GM23338 (cell line): ENCODE data around the gene PLXNA2. TPM values are rescaled to one million over a fixed set of nuclear protein-coding genes. Genes with fewer than 3 reads are reported as not detected.
A peak's percentile ranks its signal among the peaks of the same experiment; 100 is the strongest.

Source experiments
- ATAC-seq: fragments of 200-7000 bp; cut with Tn5 transposase; 3 replicates; pipeline ENCODE4 v1.9.1; 2020
- DNase-seq: peaks from one replicate; pipeline ENCODE4 v3.0.0-alpha.2; 2015; ENCODE audit warnings: low spot score
- H2AFZ ChIP-seq: fragments of 200-600 bp; sonication (generic); 2 replicates; pipeline ENCODE4 v1.8.0; 2016; ENCODE audit warnings: antibody characterized with exemption, mild to moderate bottlenecking, moderate library complexity
- H3F3A ChIP-seq: fragments of 200-600 bp; sonication (generic); replicated peaks from 2 replicates; pipeline ENCODE4 v1.8.0; 2017; ENCODE audit warnings: antibody characterized with exemption, mixed run types, low read depth
- H3K27ac ChIP-seq: fragments of 200-600 bp; sonication (generic); 2 replicates; pipeline ENCODE4 v1.6.1; 2016; ENCODE audit warnings: low read depth
- H3K27me3 ChIP-seq: fragments of 200-600 bp; sonication (generic); 2 replicates; pipeline ENCODE4 v1.8.0; 2016; ENCODE audit warnings: mild to moderate bottlenecking, mixed run types, moderate library complexity; ENCODE audit not compliant: insufficient read depth
- H3K36me3 ChIP-seq: fragments of 200-600 bp; sonication (generic); 2 replicates; pipeline ENCODE4 v1.8.0; 2016; ENCODE audit warnings: mild to moderate bottlenecking; ENCODE audit not compliant: insufficient read depth
- H3K4me1 ChIP-seq: fragments of 200-600 bp; sonication (generic); 2 replicates; pipeline ENCODE4 v1.8.0; 2016; ENCODE audit warnings: mild to moderate bottlenecking, moderate library complexity; ENCODE audit not compliant: insufficient read depth
- H3K4me2 ChIP-seq: fragments of 200-600 bp; sonication (generic); 2 replicates; pipeline ENCODE4 v1.7.1; 2017; ENCODE audit warnings: mixed run types
- H3K4me3 ChIP-seq: fragments of 200-600 bp; sonication (generic); 2 replicates; pipeline ENCODE4 v1.6.1; 2016; ENCODE audit warnings: mixed run types
- H3K79me2 ChIP-seq: fragments of 200-600 bp; sonication (generic); replicated peaks from 2 replicates; pipeline ENCODE4 v1.8.0; 2017; ENCODE audit warnings: mild to moderate bottlenecking; ENCODE audit not compliant: insufficient read depth
- H3K9me2 ChIP-seq: fragments of 200-600 bp; sonication (generic); 2 replicates; pipeline ENCODE4 v1.8.0; 2017; ENCODE audit not compliant: insufficient read depth
- H4K20me1 ChIP-seq: fragments of 200-600 bp; sonication (generic); replicated peaks from 2 replicates; pipeline ENCODE4 v1.8.0; 2017; ENCODE audit warnings: mild to moderate bottlenecking; ENCODE audit not compliant: insufficient read depth
- H3K27ac Mint-ChIP-seq: 2 replicates; pipeline ENCODE4 v1.8.0; 2020; ENCODE audit warnings: inconsistent platforms, mild to moderate bottlenecking, moderate library complexity, mixed read lengths
- H3K27me3 Mint-ChIP-seq: 3 replicates; pipeline ENCODE4 v1.8.0; 2022; ENCODE audit warnings: low read depth, mild to moderate bottlenecking, moderate library complexity, mixed read lengths, inconsistent platforms; ENCODE audit not compliant: insufficient read depth, poor library complexity
- H3K36me3 Mint-ChIP-seq: 3 replicates; pipeline ENCODE4 v1.8.0; 2021; ENCODE audit warnings: low read depth, mild to moderate bottlenecking, inconsistent platforms, moderate library complexity, mixed read lengths
- H3K4me1 Mint-ChIP-seq: 3 replicates; pipeline ENCODE4 v1.8.0; 2020; ENCODE audit warnings: mild to moderate bottlenecking, inconsistent platforms, mixed read lengths
- H3K4me3 Mint-ChIP-seq: 3 replicates; pipeline ENCODE4 v1.8.0; 2021; ENCODE audit warnings: moderate library complexity, mild to moderate bottlenecking, inconsistent platforms, mixed read lengths
- H3K9me3 Mint-ChIP-seq: 3 replicates; pipeline ENCODE4 v1.8.0; 2020; ENCODE audit warnings: moderate library complexity, mild to moderate bottlenecking, inconsistent platforms, mixed read lengths
- CTCF ChIP-seq, 2 experiments: fragments of 200-600 bp in 1 of 2; sonication (generic) in 1 of 2; conservative IDR thresholded peaks; 2 replicates each; pipeline versions ENCODE4 v1.5.1 to v1.6.1; 2016 to 2017; ENCODE audit warnings: antibody characterized with exemption in 2 of 2, low read depth in 2 of 2, mild to moderate bottlenecking in 2 of 2, moderate library complexity in 1 of 2
- JUNB ChIP-seq: IDR thresholded peaks from one replicate; pipeline ENCODE4 v1.6.1; 2016; ENCODE audit warnings: antibody characterized with exemption; ENCODE audit not compliant: unreplicated experiment
- ZNF114 ChIP-seq: fragments of 250-450 bp; sonication (Bioruptor Pico); IDR thresholded peaks from 2 replicates; pipeline ENCODE4 v1.5.0; 2020; ENCODE audit warnings: mild to moderate bottlenecking, moderate library complexity
- ZNF462 ChIP-seq: fragments of 250-450 bp; sonication (Bioruptor Pico); IDR thresholded peaks from 2 replicates; pipeline ENCODE4 v1.5.0; 2020; ENCODE audit warnings: mild to moderate bottlenecking, moderate library complexity
- polyA plus RNA-seq: library from polyadenylated mRNA; unstranded; fragments of >200 nt; fragmentation: Nextera tagmentation; extraction: Ambion mirVana; gene quantifications from 2 replicates; pipeline ENCODE4 v1.2.1, GENCODE V29; 2016
- total RNA-seq: library from RNA; depleted of rRNA; stranded (reverse); fragments of >200 nt; shearing (Covaris generic); gene quantifications from 2 replicates; pipeline ENCODE4 v1.2.3, GENCODE V29; 2014
- TF ChIP-seq, protein P1 (sequence below): IDR thresholded peaks from one replicate; pipeline ENCODE4 v1.6.1; 2018; ENCODE audit warnings: antibody characterized with exemption; ENCODE audit not compliant: unreplicated experiment

Gene PLXNA2
- total and polyA plus RNA-seq, 2 experiments from 2014 or later: 0.40 to 1.8 TPM

DNA sequence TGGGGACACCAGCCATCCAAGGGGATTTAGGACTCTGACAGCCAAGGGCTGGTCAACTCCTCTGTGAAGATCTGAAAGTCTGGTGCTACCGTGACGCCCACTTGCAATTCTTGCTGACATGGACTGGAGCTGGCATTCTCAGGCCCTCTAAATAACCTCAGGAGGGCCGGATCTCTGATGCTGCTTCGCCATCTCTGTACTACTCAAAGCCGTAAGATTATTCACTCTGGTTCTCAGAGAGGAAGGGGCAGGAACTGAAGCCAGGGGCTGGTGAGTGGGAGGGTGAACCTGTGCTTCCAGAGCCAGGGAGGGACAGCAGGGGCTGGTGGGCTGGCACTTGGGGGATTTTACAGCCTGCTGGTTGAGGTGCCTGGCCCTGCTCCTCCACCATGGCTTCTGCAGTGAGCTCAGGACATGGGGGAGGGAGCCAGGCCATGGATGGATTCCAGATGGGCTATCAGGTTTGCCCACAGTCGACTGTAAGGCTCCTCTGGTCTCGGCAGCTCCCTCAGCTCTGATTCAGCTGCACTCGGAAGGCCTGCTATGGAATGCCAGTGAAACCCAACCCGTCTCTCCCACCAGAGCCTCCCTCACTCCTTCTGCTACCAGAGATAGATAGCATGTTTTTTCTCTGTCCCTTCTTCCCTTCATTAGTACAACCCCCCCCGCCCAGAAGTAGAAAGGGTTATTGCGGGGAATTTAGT, 84.5 kb downstream of the PLXNA2 start (continued):
- TF ChIP-seq, protein P1, sequence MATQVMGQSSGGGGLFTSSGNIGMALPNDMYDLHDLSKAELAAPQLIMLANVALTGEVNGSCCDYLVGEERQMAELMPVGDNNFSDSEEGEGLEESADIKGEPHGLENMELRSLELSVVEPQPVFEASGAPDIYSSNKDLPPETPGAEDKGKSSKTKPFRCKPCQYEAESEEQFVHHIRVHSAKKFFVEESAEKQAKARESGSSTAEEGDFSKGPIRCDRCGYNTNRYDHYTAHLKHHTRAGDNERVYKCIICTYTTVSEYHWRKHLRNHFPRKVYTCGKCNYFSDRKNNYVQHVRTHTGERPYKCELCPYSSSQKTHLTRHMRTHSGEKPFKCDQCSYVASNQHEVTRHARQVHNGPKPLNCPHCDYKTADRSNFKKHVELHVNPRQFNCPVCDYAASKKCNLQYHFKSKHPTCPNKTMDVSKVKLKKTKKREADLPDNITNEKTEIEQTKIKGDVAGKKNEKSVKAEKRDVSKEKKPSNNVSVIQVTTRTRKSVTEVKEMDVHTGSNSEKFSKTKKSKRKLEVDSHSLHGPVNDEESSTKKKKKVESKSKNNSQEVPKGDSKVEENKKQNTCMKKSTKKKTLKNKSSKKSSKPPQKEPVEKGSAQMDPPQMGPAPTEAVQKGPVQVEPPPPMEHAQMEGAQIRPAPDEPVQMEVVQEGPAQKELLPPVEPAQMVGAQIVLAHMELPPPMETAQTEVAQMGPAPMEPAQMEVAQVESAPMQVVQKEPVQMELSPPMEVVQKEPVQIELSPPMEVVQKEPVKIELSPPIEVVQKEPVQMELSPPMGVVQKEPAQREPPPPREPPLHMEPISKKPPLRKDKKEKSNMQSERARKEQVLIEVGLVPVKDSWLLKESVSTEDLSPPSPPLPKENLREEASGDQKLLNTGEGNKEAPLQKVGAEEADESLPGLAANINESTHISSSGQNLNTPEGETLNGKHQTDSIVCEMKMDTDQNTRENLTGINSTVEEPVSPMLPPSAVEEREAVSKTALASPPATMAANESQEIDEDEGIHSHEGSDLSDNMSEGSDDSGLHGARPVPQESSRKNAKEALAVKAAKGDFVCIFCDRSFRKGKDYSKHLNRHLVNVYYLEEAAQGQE: no peak
- TF ChIP-seq CTCF (conservative IDR thresholded peaks at IDR 0.05; ENCODE audit: low read depth in 2 of 2) (no peak), JUNB (no peak)

- peak; percentile 70 for ATAC-seq
- no peaks in the 10 kb centered on the region; the same call in 1 of the 2 replicates for H3K36me3 ChIP-seq
- H3K9me2 ChIP-seq: no peaks in the 10 kb centered on the region
- peak; percentile 39 for DNase-seq
- Mint-ChIP-seq H3K4me3 (no peak overlapping the region), H3K4me1 (peaks cover 56% of the 10 kb centered on the region), H3K27me3 (peaks cover 2% of the 10 kb centered on the region), H3K27ac (no peak overlapping the region), H3K36me3 (no peaks in the 10 kb centered on the region), H3K9me3 (no peaks in the 10 kb centered on the region)
- no peaks in the 10 kb centered on the region for H3K79me2 ChIP-seq
- H3K4me3 ChIP-seq: no peak overlapping the region
- H2AFZ ChIP-seq: peak overlapping the region; percentile 8; the same call in 1 of the 2 replicates
- H3K4me1 ChIP-seq: peaks cover 9% of the 10 kb centered on the region; the same call in 1 of the 2 replicates
- H3K27me3 ChIP-seq: no peaks in the 10 kb centered on the region
- peak; percentile 66; the same call in 1 of the 2 replicates for TF ChIP-seq ZNF462 (CRISPR knock-in tag)
- TF ChIP-seq ZNF114 (CRISPR knock-in tag): no peak
- H3K4me2 ChIP-seq: no peak overlapping the region
- H3F3A ChIP-seq: no peaks in the 10 kb centered on the region
- no peak overlapping the region for H3K27ac ChIP-seq
- H4K20me1 ChIP-seq: no peaks in the 10 kb centered on the region
Observed at GRCh38 chr1:208158640-208159554, 85.3 kb downstream of the PLXNA2 start.
